ENCODE results near the gene CYP21A2.
"Not testable (repeated sequence)": the region's sequence is repeated elsewhere in the genome, so short reads cannot be mapped to it uniquely, and the experiment has no call there.

The CYP21A2 gene

DNA sequence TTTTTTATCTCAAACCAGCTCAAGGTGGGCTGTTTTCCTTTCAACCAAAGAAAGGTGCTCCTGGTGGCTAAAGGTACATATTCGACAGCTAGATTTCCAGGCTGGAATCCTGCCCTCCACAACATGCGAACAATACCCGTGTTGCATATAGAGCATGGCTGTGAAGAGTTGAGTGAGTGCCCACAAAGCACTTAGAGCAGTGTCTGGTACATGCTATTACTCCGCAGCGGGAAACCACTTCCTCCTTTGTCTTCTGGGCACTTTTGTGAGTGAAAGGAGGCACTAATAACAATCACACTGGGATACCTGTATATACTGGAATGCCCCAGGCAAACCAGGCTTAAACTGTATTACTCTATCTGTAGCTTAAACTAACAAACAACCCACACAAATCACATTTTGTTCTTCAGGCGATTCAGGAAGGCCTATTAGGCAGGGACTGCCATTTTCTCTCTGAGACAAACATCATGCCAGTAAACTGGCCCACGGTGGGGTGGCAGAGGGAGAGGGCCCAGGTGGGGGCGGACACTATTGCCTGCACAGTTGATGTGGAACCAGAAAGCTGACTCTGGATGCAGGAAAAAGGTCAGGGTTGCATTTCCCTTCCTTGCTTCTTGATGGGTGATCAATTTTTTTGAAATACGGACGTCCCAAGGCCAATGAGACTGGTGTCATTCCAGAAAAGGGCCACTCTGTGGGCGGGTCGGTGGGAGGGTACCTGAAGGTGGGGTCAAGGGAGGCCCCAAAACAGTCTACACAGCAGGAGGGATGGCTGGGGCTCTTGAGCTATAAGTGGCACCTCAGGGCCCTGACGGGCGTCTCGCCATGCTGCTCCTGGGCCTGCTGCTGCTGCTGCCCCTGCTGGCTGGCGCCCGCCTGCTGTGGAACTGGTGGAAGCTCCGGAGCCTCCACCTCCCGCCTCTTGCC, at the start of gene CYP21A2:
CYP21A2 (plus strand) TSS at position 818 of the 927 bp plus-strand sequence; CDS start at position 826, 8 bp downstream.
- H3K27me3 ChIP-seq (ENCODE audit: control insufficient read depth, insufficient read depth, low read length); H3K27ac ChIP-seq (ENCODE audit: low read length); H3K4me1 ChIP-seq (ENCODE audit: control insufficient read depth, low read depth, low read length); H3K36me3 ChIP-seq (ENCODE audit: control insufficient read depth, low read depth, low read length); H3K4me3 ChIP-seq (ENCODE audit: low read length); H3K9me3 ChIP-seq (ENCODE audit: control insufficient read depth, low read depth, low read length); H3K9ac ChIP-seq (ENCODE audit: low read length): not testable (repeated sequence)

DNA sequence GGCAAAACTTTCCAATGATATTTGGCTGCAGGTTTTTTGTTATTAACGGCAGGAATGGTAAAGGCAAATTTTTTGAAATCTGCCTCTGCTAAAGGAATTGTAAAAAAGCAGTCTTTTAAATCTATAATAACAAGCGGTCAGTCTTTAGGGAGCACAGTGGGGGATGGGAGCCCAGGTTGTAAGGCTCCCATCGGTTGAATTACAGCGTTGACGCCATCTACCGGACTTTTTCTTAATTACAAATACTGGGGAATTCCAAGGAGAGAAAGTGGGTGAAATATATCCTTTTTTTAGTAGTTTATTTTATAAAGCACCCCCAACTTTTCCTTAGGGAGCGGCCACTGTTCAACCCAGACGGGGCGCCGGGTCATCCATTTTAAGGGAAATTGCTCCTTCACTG, 48.9 kb upstream of the CYP21A2 start:
- H3K9me3 ChIP-seq (ENCODE audit: control insufficient read depth, low read depth, low read length); H3K36me3 ChIP-seq (ENCODE audit: control insufficient read depth, low read depth, low read length); H3K27ac ChIP-seq (ENCODE audit: low read length); H3K4me3 ChIP-seq (ENCODE audit: low read length); H3K9ac ChIP-seq (ENCODE audit: low read length); H3K27me3 ChIP-seq (ENCODE audit: control insufficient read depth, insufficient read depth, low read length); H3K4me1 ChIP-seq (ENCODE audit: control insufficient read depth, low read depth, low read length): not testable (repeated sequence)

DNA sequence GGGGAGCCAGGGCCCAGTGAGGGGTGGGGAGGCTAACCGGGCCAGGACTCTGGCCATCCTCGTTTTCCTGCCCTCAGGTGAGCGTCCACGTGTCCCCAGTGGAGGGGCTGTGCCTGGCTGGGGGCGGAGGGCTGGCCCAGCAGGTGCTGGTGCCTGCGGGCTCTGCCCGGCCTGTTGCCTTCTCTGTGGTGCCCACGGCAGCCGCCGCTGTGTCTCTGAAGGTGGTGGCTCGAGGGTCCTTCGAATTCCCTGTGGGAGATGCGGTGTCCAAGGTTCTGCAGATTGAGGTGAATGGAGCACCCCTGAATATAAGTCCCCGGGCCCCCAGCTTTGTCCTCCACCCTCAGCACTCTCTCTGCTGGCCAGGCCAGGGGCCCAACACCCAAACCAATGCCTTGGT, 43.8 kb upstream of the CYP21A2 start:
- H3K9me3 ChIP-seq (ENCODE audit: control insufficient read depth, low read depth, low read length); H3K27ac ChIP-seq (ENCODE audit: low read length); H3K9ac ChIP-seq (ENCODE audit: low read length); H3K4me3 ChIP-seq (ENCODE audit: low read length); H3K36me3 ChIP-seq (ENCODE audit: control insufficient read depth, low read depth, low read length); H3K4me1 ChIP-seq (ENCODE audit: control insufficient read depth, low read depth, low read length); H3K27me3 ChIP-seq (ENCODE audit: control insufficient read depth, insufficient read depth, low read length): not testable (repeated sequence)

DNA sequence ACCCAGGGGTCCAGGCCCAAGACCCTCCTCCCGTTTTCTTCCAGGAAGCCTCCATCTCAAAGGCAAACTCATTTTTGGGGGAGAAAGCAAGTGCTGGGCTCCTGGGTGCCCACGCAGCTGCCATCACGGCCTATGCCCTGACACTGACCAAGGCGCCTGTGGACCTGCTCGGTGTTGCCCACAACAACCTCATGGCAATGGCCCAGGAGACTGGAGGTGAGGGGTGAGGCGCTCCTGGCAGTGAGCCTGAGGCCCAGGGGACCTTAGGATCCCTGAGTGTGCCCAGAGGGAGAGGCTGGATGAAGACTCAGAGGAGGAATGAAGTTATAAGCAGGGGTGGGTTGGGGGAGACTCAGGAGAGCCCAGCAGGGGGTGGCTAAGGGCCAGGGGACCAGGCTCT, 41.8 kb upstream of the CYP21A2 start:
- not testable (repeated sequence) for H3K9ac ChIP-seq (ENCODE audit: low read length); H3K9me3 ChIP-seq (ENCODE audit: control insufficient read depth, low read depth, low read length); H3K4me3 ChIP-seq (ENCODE audit: low read length); H3K36me3 ChIP-seq (ENCODE audit: control insufficient read depth, low read depth, low read length); H3K4me1 ChIP-seq (ENCODE audit: control insufficient read depth, low read depth, low read length); H3K27me3 ChIP-seq (ENCODE audit: control insufficient read depth, insufficient read depth, low read length); H3K27ac ChIP-seq (ENCODE audit: low read length)

DNA sequence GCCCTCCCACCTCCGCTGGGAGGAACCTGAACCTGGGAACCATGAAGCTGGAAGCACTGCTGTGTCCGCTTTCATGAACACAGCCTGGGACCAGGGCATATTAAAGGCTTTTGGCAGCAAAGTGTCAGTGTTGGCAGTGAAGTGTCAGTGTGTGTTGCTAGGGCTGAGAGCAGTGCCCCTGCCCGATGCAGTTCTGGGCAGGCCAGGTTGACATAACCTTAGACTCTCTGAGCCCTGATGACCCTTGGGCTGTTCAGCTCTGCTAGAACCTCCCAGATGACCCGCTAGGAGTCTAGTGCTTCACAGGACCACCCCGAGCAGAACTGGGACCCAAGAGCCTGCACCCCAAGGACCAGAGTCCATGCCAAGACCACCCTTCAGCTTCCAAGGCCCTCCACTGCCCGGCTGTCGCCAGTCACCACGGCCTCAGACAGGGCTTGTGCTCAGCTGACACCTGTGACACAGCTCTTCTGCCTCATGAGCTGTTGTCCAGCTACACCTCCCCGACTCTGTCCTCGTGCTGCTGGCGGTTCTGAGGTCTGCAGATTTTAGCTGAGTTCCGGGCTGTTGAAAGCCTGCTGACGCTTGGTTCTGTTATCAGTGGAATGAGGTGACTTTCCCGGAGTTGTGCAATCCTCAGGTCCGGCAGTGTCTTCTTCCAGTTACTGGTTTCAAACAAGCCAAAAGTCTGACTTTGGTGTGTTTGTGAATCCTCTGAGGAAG, 35.5 kb upstream of the CYP21A2 start:
- not testable (repeated sequence) for H3K27ac ChIP-seq (ENCODE audit: low read length); H3K4me1 ChIP-seq (ENCODE audit: control insufficient read depth, low read depth, low read length); H3K27me3 ChIP-seq (ENCODE audit: control insufficient read depth, insufficient read depth, low read length); H3K36me3 ChIP-seq (ENCODE audit: control insufficient read depth, low read depth, low read length); H3K9ac ChIP-seq (ENCODE audit: low read length); H3K4me3 ChIP-seq (ENCODE audit: low read length); H3K9me3 ChIP-seq (ENCODE audit: control insufficient read depth, low read depth, low read length)

DNA sequence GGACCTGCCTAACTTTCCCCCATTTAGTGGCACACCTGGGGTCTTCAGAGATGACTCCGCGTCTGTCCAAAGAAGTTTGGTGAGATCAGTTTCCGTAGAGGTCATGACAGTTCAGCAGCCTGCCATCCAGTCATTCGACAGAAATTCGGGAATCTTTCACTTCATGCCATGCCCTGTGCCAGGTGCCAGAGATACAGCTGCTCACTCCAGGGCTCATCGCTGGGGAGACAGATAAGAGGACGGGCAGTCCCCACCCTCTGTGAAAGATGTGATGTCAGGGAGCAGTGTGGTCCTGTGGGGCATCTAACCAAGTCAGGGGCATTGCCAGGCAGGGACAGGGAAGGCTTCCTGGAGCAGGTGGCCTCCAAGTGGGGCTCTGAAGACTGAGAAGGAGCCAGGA, 34.9 kb upstream of the CYP21A2 start:
- H3K4me3 ChIP-seq (ENCODE audit: low read length); H3K27me3 ChIP-seq (ENCODE audit: control insufficient read depth, insufficient read depth, low read length); H3K27ac ChIP-seq (ENCODE audit: low read length); H3K4me1 ChIP-seq (ENCODE audit: control insufficient read depth, low read depth, low read length); H3K9me3 ChIP-seq (ENCODE audit: control insufficient read depth, low read depth, low read length); H3K36me3 ChIP-seq (ENCODE audit: control insufficient read depth, low read depth, low read length); H3K9ac ChIP-seq (ENCODE audit: low read length): not testable (repeated sequence)

DNA sequence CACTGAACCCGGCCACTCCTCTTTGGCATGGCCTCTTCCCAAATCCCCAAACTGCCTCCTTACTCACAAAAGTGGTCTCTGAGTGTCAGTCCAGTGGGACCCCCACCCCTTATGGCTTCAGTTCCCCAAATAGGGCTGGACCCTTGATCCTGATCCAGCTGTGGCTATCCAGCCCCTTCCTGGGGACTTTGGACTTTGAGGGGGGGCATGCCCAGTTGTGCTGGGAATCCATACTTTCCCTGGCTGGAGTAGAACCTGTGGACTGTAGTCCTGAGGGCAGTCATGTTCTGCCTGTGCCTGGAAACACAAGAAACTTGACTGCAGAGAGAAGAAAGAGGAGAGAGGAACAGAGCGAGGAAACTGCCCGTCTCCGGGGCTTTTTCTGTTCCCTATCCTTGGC, 33.8 kb upstream of the CYP21A2 start:
- not testable (repeated sequence) for H3K4me3 ChIP-seq (ENCODE audit: low read length); H3K4me1 ChIP-seq (ENCODE audit: control insufficient read depth, low read depth, low read length); H3K9me3 ChIP-seq (ENCODE audit: control insufficient read depth, low read depth, low read length)

DNA sequence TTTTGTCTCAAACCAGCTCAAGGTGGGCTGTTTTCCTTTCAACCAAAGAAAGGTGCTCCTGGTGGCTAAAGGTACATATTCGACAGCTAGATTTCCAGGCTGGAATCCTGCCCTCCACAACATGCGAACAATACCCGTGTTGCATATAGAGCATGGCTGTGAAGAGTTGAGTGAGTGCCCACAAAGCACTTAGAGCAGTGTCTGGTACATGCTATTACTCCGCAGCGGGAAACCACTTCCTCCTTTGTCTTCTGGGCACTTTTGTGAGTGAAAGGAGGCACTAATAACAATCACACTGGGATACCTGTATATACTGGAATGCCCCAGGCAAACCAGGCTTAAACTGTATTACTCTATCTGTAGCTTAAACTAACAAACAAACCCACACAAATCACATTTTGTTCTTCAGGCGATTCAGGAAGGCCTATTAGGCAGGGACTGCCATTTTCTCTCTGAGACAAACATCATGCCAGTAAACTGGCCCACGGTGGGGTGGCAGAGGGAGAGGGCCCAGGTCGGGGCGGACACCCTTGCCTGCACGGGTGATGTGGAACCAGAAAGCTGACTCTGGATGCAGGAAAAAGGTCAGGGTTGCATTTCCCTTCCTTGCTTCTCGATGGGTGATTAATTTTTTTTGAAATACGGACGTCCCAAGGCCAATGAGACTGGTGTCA, 33.2 kb upstream of the CYP21A2 start:
- H3K4me3 ChIP-seq (ENCODE audit: low read length); H3K4me1 ChIP-seq (ENCODE audit: control insufficient read depth, low read depth, low read length); H3K27me3 ChIP-seq (ENCODE audit: control insufficient read depth, insufficient read depth, low read length); H3K27ac ChIP-seq (ENCODE audit: low read length); H3K9me3 ChIP-seq (ENCODE audit: control insufficient read depth, low read depth, low read length); H3K9ac ChIP-seq (ENCODE audit: low read length); H3K36me3 ChIP-seq (ENCODE audit: control insufficient read depth, low read depth, low read length): not testable (repeated sequence)

More for the DNA sequence above, 33.8 kb upstream of the CYP21A2 start:
- H3K36me3 ChIP-seq (ENCODE audit: control insufficient read depth, low read depth, low read length); H3K27me3 ChIP-seq (ENCODE audit: control insufficient read depth, insufficient read depth, low read length); H3K9ac ChIP-seq (ENCODE audit: low read length); H3K27ac ChIP-seq (ENCODE audit: low read length): not testable (repeated sequence)

DNA sequence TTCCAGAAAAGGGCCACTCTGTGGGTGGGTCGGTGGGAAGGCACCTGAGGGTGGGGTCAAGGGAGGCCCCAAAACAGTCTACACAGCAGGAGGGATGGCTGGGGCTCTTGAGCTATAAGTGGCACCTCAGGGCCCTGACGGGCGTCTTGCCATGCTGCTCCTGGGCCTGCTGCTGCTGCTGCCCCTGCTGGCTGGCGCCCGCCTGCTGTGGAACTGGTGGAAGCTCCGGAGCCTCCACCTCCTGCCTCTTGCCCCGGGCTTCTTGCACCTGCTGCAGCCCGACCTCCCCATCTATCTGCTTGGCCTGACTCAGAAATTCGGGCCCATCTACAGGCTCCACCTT, 32.7 kb upstream of the CYP21A2 start:
- H3K9me3 ChIP-seq (ENCODE audit: control insufficient read depth, low read depth, low read length); H3K36me3 ChIP-seq (ENCODE audit: control insufficient read depth, low read depth, low read length); H3K27ac ChIP-seq (ENCODE audit: low read length); H3K9ac ChIP-seq (ENCODE audit: low read length); H3K27me3 ChIP-seq (ENCODE audit: control insufficient read depth, insufficient read depth, low read length); H3K4me1 ChIP-seq (ENCODE audit: control insufficient read depth, low read depth, low read length); H3K4me3 ChIP-seq (ENCODE audit: low read length): not testable (repeated sequence)

DNA sequence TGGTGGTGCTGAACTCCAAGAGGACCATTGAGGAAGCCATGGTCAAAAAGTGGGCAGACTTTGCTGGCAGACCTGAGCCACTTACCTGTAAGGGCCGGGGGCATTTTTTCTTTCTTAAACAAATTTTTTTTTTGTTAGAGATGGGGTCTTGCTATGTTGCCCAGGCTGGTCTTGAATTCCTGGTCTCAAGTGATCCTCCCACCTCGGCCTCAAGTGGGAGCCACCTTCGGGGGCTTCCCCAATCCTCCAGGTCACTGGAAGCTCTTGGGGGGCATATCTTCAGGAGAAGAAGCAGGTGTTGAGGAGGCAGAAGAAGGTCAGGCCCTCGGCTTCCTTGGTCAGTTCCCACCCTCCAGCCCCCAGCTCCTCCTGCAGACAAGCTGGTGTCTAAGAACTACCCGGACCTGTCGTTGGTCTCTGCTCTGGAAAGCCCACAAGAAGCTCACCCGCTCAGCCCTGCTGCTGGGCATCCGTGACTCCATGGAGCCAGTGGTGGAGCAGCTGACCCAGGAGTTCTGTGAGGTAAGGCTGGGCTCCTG, 32.2 kb upstream of the CYP21A2 start:
- not testable (repeated sequence) for H3K9me3 ChIP-seq (ENCODE audit: control insufficient read depth, low read depth, low read length); H3K9ac ChIP-seq (ENCODE audit: low read length); H3K4me3 ChIP-seq (ENCODE audit: low read length); H3K4me1 ChIP-seq (ENCODE audit: control insufficient read depth, low read depth, low read length); H3K36me3 ChIP-seq (ENCODE audit: control insufficient read depth, low read depth, low read length); H3K27ac ChIP-seq (ENCODE audit: low read length); H3K27me3 ChIP-seq (ENCODE audit: control insufficient read depth, insufficient read depth, low read length)

DNA sequence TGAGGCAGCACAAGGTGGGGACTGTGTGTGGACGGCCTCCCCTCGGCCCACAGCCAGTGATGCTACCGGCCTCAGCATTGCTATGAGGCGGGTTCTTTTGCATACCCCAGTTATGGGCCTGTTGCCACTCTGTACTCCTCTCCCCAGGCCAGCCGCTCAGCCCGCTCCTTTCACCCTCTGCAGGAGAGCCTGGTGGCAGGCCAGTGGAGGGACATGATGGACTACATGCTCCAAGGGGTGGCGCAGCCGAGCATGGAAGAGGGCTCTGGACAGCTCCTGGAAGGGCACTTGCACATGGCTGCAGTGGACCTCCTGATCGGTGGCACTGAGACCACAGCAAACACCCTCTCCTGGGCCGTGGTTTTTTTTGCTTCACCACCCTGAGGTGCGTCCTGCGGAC, 31.1 kb upstream of the CYP21A2 start:
- H3K27ac ChIP-seq (ENCODE audit: low read length); H3K4me1 ChIP-seq (ENCODE audit: control insufficient read depth, low read depth, low read length): not testable (repeated sequence)

More for the DNA sequence above, 31.1 kb upstream of the CYP21A2 start:
- not testable (repeated sequence) for H3K36me3 ChIP-seq (ENCODE audit: control insufficient read depth, low read depth, low read length); H3K9me3 ChIP-seq (ENCODE audit: control insufficient read depth, low read depth, low read length); H3K27me3 ChIP-seq (ENCODE audit: control insufficient read depth, insufficient read depth, low read length); H3K9ac ChIP-seq (ENCODE audit: low read length); H3K4me3 ChIP-seq (ENCODE audit: low read length)

Data from iPS-18a (cell line).